HepG2 (cell line): ENCODE measurements around the gene RBL1. TPM values are rescaled to one million over a fixed set of nuclear protein-coding genes. Genes with fewer than 3 reads are reported as not detected.

ENCODE experiments used
- AHR ChIP-seq: IDR thresholded peaks from 2 replicates; pipeline ENCODE4 v1.6.1; 2018; ENCODE audit warnings: missing genetic modification reagents, missing compliant biosample characterization
- ATRX ChIP-seq: sonication (generic); formaldehyde crosslinking; IDR thresholded peaks from 2 replicates; pipeline ENCODE4 v1.4.0; 2020; ENCODE audit warnings: missing genetic modification reagents, borderline replicate concordance
- CAMTA2 ChIP-seq: sonication (generic); formaldehyde crosslinking; IDR thresholded peaks from 2 replicates; pipeline ENCODE4 v1.4.0; 2020; ENCODE audit warnings: mild to moderate bottlenecking, missing genetic modification reagents, borderline replicate concordance
- CREB1 ChIP-seq, 2 experiments: fragments of 450-650 bp in 1 of 2; IDR thresholded peaks; 2 replicates each; pipeline ENCODE4 v1.6.1; 2016 to 2017; ENCODE audit warnings: control low read depth in 1 of 2, mild to moderate bottlenecking in 1 of 2, missing compliant biosample characterization in 1 of 2, missing genetic modification characterization in 1 of 2
- ELF3 ChIP-seq: IDR thresholded peaks from 2 replicates; pipeline ENCODE4 v1.6.1; 2016; ENCODE audit warnings: missing genetic modification reagents, missing compliant biosample characterization
- HOXA7 ChIP-seq: sonication (generic); formaldehyde crosslinking; IDR thresholded peaks from 2 replicates; pipeline ENCODE4 v1.8.1; 2022; ENCODE audit warnings: mild to moderate bottlenecking, missing genetic modification reagents, moderate library complexity
- IRX3 ChIP-seq: sonication (generic); formaldehyde crosslinking; IDR thresholded peaks from 2 replicates; pipeline ENCODE4 v1.8.1; 2023; ENCODE audit warnings: mild to moderate bottlenecking, low read depth, missing genetic modification reagents, borderline replicate concordance
- ISL2 ChIP-seq: sonication (generic); formaldehyde crosslinking; IDR thresholded peaks from 2 replicates; pipeline ENCODE4 v1.5.0; 2020; ENCODE audit warnings: missing genetic modification reagents
- KDM6A ChIP-seq: IDR thresholded peaks from 2 replicates; pipeline ENCODE4 v1.6.1; 2016; ENCODE audit warnings: low read depth
- MXD4 ChIP-seq: IDR thresholded peaks from 2 replicates; pipeline ENCODE4 v1.6.1; 2016; ENCODE audit warnings: mild to moderate bottlenecking, missing biosample characterization, missing genetic modification reagents
- RBM22 ChIP-seq: fragments of 200-400 bp; formaldehyde crosslinking; optimal IDR thresholded peaks from 2 replicates; pipeline ENCODE3; 2017; ENCODE audit warnings: mild to moderate bottlenecking, low read length, moderate library complexity
- SOX13 ChIP-seq, 3 experiments: fragments of 450-650 bp in 1 of 3; sonication (generic) in 1 of 3; formaldehyde crosslinking in 1 of 3; IDR thresholded peaks in 2 of 3; conservative IDR thresholded peaks in 1 of 3; 2 replicates each; pipeline versions ENCODE4 v1.5.0 to v1.6.1; 2016 to 2020; ENCODE audit warnings: antibody characterized with exemption in 1 of 3, mild to moderate bottlenecking in 1 of 3, missing compliant biosample characterization in 1 of 3, missing genetic modification reagents in 1 of 3, moderate library complexity in 1 of 3
- ZBTB25 ChIP-seq: IDR thresholded peaks from 2 replicates; pipeline ENCODE4 v1.6.1; 2018; ENCODE audit warnings: missing genetic modification reagents
- ZBTB3 ChIP-seq: sonication (generic); formaldehyde crosslinking; IDR thresholded peaks from 2 replicates; pipeline ENCODE4 v1.4.0; 2020; ENCODE audit warnings: low read depth, mild to moderate bottlenecking, moderate library complexity, missing genetic modification reagents, borderline replicate concordance
- ZMYM2 ChIP-seq: sonication (generic); formaldehyde crosslinking; IDR thresholded peaks from 2 replicates; pipeline ENCODE4 v1.8.0; 2022; ENCODE audit warnings: mild to moderate bottlenecking, missing genetic modification reagents
- ZNF292 ChIP-seq: sonication (generic); formaldehyde crosslinking; IDR thresholded peaks from 2 replicates; pipeline ENCODE4 v1.8.1; 2022; ENCODE audit warnings: mild to moderate bottlenecking, low read depth, missing genetic modification reagents, borderline replicate concordance
- ZNF331 ChIP-seq: sonication (generic); formaldehyde crosslinking; IDR thresholded peaks from 2 replicates; pipeline ENCODE4 v1.4.0; 2020; ENCODE audit warnings: missing genetic modification reagents
- ZNF513 ChIP-seq: sonication (generic); formaldehyde crosslinking; conservative IDR thresholded peaks from 2 replicates; pipeline ENCODE4 v1.5.0; 2020; ENCODE audit warnings: missing genetic modification reagents
- ZNF784 ChIP-seq: sonication (generic); formaldehyde crosslinking; IDR thresholded peaks from 2 replicates; pipeline ENCODE4 v1.5.1; 2020; ENCODE audit warnings: missing genetic modification reagents, mild to moderate bottlenecking, borderline replicate concordance
- ZSCAN29 ChIP-seq: sonication (generic); formaldehyde crosslinking; conservative IDR thresholded peaks from 2 replicates; pipeline ENCODE4 v1.4.0; 2020; ENCODE audit warnings: mild to moderate bottlenecking, missing genetic modification reagents
- polyA plus RNA-seq, 8 experiments: library from polyadenylated mRNA; depleted of rRNA in 3 of 8; stranded (reverse) in 7 of 8; unstranded in 1 of 8; fragments of >200 nt; fragmentation: Illumina TruSeq in 4 of 8; extraction: Trizol in 4 of 8; gene quantifications; 2 replicates each; pipeline versions ENCODE4 v1.2.1 to v1.2.3, GENCODE V29; 2011 to 2016; ENCODE audit warnings: low read depth in 4 of 8, missing spikeins in 1 of 8, mixed read lengths in 1 of 8; ENCODE audit not compliant: insufficient read depth in 1 of 8
- total RNA-seq, 5 experiments: library from RNA; depleted of rRNA; stranded (reverse); fragments of >200 nt; fragmentation: Illumina TruSeq; extraction: Trizol; gene quantifications; 2 replicates each; pipeline ENCODE4 v1.2.3, GENCODE V29; 2016; ENCODE audit warnings: low read depth in 1 of 5
- TF ChIP-seq, protein P1 (sequence below): sonication (generic); formaldehyde crosslinking; IDR thresholded peaks from 2 replicates; pipeline ENCODE4 v1.4.0; 2020; ENCODE audit warnings: mild to moderate bottlenecking, missing genetic modification reagents
- TF ChIP-seq, protein P2 (sequence below): sonication (generic); formaldehyde crosslinking; IDR thresholded peaks from 2 replicates; pipeline ENCODE4 v1.4.0; 2020; ENCODE audit warnings: low read depth, mild to moderate bottlenecking, missing genetic modification reagents

Gene RBL1
- total and polyA plus RNA-seq, 2 of the 13 experiments (the other 11 are each of a cell fraction or from before 2014, with no cell fraction given), result 6.0 to 27.5 TPM

DNA sequence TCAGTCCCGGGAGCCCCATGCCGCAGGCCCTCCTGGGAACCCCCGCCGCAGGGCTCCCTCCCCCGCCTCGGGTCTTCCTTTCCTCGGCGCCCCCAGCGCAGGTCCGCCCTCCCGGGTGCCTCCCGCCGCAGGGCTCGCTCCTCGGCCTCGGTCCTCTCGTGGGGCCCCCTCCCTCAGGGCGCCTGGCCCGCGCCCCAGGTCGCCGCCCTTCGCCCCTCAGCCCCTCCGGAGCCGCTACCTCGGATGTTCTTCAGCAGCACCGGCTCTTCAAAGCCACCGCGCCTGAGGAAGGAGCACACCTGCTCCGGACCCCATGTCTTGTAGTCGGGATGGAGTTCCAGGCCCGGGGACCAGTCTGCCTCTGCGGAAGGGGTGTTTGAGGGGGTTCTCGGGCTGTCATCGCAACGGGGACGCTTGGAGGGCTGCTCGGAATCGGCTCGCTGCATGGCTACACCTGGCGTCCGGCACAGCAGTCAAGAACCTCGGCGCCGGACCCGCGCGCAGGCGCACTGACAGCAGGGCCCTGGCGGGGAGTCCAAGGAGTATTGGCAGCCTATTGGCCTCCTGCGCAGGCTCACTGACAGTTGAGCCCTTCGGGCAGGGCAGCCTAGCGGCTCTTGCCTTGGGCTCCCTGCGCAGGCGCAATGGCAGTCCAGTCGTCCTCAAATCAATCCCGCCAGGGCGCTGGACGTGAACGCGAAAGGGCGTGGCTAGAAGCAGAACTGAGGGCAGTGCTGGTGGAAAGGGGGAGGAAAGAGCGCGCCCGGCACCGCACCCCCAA, 144.4 kb downstream of the RBL1 start, which contains the start of gene SAMHD1 (continued):
- TF ChIP-seq, protein P1, sequence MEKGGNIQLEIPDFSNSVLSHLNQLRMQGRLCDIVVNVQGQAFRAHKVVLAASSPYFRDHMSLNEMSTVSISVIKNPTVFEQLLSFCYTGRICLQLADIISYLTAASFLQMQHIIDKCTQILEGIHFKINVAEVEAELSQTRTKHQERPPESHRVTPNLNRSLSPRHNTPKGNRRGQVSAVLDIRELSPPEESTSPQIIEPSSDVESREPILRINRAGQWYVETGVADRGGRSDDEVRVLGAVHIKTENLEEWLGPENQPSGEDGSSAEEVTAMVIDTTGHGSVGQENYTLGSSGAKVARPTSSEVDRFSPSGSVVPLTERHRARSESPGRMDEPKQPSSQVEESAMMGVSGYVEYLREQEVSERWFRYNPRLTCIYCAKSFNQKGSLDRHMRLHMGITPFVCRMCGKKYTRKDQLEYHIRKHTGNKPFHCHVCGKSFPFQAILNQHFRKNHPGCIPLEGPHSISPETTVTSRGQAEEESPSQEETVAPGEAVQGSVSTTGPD (CRISPR knock-in tag), result no peak
- TF ChIP-seq KDM6A (no peak), ISL2 (peak; percentile 44), ZMYM2 (CRISPR knock-in tag) (0 out of 2 replicates have a peak, but pooled peaks have one; percentile 78), ZNF784 (CRISPR knock-in tag) (no peak), RBM22 (no peak), ZSCAN29 (CRISPR knock-in tag) (peak; percentile 95), ZNF513 (CRISPR knock-in tag) (no peak), ZNF292 (CRISPR knock-in tag) (peak; percentile 48; the same call in 1 of the 2 replicates), MXD4 (peak; percentile 82), ZBTB25 (CRISPR knock-in tag) (no peak), IRX3 (CRISPR knock-in tag) (peak; percentile 63; the same call in 1 of the 2 replicates), SOX13 (IDR thresholded peaks at IDR 0.05) (no peak), SOX13 (CRISPR knock-in tag; conservative IDR thresholded peaks at IDR 0.05 in 1 of 2, IDR thresholded peaks at IDR 0.05 in 1 of 2) (no peak; a peak in 1 of 4 replicates), CREB1 (IDR thresholded peaks at IDR 0.05) (no peak), CREB1 (CRISPR knock-in tag; IDR thresholded peaks at IDR 0.05) (no peak), AHR (peak; percentile 87; the same call in 1 of the 2 replicates), ELF3 (CRISPR knock-in tag) (peak; percentile 42; the same call in 1 of the 2 replicates), ATRX (CRISPR knock-in tag) (no peak), HOXA7 (CRISPR knock-in tag) (no peak), CAMTA2 (no peak; the same call in 1 of the 2 replicates), ZNF331 (CRISPR knock-in tag) (peak; percentile 9; the same call in 1 of the 2 replicates), ZBTB3 (no peak; the same call in none of the 2 replicates)
- TF ChIP-seq, protein P2, sequence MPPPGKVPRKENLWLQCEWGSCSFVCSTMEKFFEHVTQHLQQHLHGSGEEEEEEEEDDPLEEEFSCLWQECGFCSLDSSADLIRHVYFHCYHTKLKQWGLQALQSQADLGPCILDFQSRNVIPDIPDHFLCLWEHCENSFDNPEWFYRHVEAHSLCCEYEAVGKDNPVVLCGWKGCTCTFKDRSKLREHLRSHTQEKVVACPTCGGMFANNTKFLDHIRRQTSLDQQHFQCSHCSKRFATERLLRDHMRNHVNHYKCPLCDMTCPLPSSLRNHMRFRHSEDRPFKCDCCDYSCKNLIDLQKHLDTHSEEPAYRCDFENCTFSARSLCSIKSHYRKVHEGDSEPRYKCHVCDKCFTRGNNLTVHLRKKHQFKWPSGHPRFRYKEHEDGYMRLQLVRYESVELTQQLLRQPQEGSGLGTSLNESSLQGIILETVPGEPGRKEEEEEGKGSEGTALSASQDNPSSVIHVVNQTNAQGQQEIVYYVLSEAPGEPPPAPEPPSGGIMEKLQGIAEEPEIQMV, result peak; percentile 64
